22Rv1 (cell line): ENCODE measurements around the gene ENPP3.

Experiments used
- ZFX ChIP-seq: fragments of 450-650 bp; IDR thresholded peaks from 2 replicates; pipeline ENCODE4 v1.6.1; 2017; ENCODE audit warnings: antibody characterized with exemption, borderline replicate concordance
- TF ChIP-seq, protein P1 (sequence below): fragments of 450-650 bp; IDR thresholded peaks from 2 replicates; pipeline ENCODE4 v1.5.1; 2017; ENCODE audit warnings: mild to moderate bottlenecking

DNA sequence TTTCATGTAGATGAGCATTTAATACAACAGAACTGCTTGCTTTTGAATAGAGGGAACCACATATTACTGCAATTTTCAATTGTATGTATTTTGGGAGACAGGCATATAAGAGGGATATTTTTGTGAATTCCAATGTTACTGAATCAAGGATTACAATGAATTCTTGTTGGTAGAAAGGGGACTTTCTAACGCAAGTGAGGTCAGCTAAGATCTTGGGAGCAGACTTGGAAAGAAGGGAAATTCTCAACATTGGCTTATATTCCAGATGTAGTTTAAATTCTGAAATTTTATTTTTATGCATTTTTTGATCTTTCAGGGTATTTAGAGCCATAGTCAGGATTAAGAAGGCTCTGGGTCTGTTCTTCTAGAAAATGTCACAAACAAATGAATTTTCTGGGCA is 117.0 kb downstream of the ENPP3 start:
- TF ChIP-seq, protein P1, sequence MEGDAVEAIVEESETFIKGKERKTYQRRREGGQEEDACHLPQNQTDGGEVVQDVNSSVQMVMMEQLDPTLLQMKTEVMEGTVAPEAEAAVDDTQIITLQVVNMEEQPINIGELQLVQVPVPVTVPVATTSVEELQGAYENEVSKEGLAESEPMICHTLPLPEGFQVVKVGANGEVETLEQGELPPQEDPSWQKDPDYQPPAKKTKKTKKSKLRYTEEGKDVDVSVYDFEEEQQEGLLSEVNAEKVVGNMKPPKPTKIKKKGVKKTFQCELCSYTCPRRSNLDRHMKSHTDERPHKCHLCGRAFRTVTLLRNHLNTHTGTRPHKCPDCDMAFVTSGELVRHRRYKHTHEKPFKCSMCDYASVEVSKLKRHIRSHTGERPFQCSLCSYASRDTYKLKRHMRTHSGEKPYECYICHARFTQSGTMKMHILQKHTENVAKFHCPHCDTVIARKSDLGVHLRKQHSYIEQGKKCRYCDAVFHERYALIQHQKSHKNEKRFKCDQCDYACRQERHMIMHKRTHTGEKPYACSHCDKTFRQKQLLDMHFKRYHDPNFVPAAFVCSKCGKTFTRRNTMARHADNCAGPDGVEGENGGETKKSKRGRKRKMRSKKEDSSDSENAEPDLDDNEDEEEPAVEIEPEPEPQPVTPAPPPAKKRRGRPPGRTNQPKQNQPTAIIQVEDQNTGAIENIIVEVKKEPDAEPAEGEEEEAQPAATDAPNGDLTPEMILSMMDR: no peak
- no peak for TF ChIP-seq ZFX
